ENCODE results near the gene TRIO. TPM values are rescaled to one million over a fixed set of nuclear protein-coding genes. Genes with fewer than 3 reads are reported as not detected.

TRIO gene
- total RNA-seq, 1 donor, result 211 TPM

DNA sequence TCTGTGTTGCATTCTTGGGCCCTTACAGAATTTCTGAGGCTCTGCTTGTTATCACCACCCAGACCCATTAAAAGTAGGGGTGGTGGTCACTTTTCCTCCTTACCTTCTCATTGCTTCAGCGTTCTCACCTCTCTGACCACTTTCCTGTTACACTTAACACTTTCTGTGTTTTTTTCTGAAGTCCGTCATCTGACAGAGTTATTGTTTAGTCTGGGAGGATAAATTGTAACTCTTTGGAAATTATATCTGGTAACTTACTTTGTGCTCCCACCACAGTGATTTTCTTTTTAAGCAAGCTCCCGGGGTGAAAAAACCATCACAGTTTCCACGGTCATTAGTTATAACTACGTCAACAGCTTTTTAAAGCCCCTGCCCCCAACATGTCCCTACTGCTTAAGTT, 227.2 kb downstream of the TRIO start:
- TF ChIP-seq, protein P1, sequence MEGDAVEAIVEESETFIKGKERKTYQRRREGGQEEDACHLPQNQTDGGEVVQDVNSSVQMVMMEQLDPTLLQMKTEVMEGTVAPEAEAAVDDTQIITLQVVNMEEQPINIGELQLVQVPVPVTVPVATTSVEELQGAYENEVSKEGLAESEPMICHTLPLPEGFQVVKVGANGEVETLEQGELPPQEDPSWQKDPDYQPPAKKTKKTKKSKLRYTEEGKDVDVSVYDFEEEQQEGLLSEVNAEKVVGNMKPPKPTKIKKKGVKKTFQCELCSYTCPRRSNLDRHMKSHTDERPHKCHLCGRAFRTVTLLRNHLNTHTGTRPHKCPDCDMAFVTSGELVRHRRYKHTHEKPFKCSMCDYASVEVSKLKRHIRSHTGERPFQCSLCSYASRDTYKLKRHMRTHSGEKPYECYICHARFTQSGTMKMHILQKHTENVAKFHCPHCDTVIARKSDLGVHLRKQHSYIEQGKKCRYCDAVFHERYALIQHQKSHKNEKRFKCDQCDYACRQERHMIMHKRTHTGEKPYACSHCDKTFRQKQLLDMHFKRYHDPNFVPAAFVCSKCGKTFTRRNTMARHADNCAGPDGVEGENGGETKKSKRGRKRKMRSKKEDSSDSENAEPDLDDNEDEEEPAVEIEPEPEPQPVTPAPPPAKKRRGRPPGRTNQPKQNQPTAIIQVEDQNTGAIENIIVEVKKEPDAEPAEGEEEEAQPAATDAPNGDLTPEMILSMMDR (IDR thresholded peaks at IDR 0.05; ENCODE audit: insufficient read depth, low read length), result no peak
- no peak for DNase-seq (ENCODE audit: low read depth)
- H3K4me3 ChIP-seq (ENCODE audit: low read depth, low read length), result no peak overlapping the region

DNA sequence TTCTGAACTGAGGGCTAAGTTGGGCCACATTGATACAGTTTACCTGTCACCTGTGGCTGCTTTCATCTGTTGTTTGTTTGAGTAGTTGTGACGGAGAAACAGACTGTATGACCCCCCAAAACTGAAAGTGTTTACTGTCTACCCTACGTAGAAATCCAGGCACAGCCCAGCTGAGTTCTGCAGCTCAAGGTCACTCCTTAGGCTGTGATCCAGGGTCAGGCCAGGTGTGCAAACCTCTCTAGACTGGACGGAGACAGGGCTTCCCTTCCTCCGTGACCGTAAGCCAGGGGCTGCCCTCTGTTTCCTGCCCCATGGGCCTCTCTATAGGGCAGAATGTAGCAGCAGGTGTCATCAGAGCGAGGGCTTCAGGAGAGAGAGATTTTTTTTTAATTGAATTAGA, 230.5 kb downstream of the TRIO start:
- TF ChIP-seq, protein P1 (IDR thresholded peaks at IDR 0.05; ENCODE audit: insufficient read depth, low read length), result no peak
- H3K4me3 ChIP-seq (ENCODE audit: low read depth, low read length), result no peak overlapping the region
- no peak for DNase-seq (ENCODE audit: low read depth)

DNA sequence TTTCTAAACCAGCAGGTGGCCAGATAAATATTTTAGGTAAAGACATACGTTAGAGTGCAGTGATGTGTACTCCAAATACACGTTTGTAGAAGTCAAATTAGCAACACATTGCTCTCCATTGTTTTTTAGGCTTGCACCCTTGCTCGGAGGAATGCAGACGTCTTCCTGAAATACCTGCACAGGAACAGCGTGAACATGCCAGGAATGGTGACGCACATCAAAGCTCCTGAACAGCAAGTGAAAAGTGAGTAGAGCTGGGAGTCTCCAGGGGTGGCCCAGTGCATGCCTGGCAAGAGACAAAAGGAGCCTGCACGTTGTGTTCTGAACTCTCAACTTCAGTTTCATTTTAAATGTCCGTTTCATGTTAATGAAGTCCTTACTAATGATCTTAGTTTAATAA, 231.0 kb downstream of the TRIO start:
- no peak overlapping the region for H3K4me3 ChIP-seq (ENCODE audit: low read depth, low read length)
- no peak for DNase-seq (ENCODE audit: low read depth)
- TF ChIP-seq, protein P1 (IDR thresholded peaks at IDR 0.05; ENCODE audit: insufficient read depth, low read length), result no peak

DNA sequence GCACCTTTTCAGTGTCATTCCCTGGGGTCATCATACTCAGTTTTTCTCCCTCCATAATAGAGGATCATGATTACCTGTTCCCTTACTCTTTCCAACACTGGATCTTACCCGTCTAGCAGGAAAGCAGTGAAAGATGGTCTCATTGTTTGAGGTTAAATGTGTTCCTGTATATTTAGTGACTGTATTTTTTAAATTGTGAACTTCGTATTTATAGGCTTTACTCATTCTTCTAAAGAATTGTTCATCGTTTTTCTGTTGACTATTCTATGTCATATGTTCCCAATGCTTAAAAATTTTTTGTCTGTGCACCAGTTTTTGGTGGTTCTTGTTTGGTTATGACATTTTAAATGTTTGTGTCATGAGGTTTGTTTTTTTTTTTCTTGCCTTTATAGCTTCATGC, 233.6 kb downstream of the TRIO start:
- H3K4me3 ChIP-seq (ENCODE audit: low read depth, low read length), result no peak overlapping the region
- no peak for DNase-seq (ENCODE audit: low read depth)
- TF ChIP-seq, protein P1 (IDR thresholded peaks at IDR 0.05; ENCODE audit: insufficient read depth, low read length), result no peak

DNA sequence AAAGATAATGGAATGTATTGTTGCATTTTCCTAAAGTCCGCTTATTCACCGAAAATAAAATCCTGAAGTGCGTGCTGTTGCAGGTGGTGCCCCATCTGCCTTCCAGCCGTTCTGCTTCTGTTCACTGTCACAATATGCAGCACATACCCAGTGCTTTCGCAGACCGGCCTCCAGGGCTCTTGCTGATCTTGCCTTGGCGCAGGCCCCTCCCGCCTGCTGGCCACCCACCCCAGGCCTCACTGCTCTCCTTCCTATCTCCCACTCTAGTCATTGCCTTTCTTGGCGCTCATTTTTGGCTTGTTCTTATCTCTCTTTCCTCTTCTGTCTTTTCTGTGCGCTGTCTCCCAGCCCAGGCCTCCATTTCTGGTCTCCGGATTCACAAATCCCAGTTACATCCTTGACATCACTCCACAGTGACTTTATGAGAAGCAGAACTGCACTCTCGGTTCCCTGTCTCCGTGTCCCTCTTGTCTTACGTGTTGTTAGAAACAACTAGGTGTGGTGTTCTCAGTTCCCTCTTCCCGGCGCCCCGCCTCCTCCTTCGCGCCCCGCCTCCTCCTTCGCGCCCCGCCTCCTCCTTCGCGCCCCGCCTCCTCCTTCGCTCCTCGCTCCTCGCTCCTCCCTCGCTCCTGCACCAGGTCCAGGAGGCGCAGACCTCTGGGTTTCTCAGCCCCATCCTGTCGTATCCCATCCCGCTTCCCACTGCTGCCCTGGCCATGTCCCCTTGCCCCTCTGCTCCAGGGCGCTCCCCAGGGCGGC, 236.8 kb downstream of the TRIO start:
- TF ChIP-seq, protein P1 (IDR thresholded peaks at IDR 0.05; ENCODE audit: insufficient read depth, low read length), result no peak
- DNase-seq (ENCODE audit: low read depth), result no peak
- H3K4me3 ChIP-seq (ENCODE audit: low read depth, low read length), result no peak overlapping the region

DNA sequence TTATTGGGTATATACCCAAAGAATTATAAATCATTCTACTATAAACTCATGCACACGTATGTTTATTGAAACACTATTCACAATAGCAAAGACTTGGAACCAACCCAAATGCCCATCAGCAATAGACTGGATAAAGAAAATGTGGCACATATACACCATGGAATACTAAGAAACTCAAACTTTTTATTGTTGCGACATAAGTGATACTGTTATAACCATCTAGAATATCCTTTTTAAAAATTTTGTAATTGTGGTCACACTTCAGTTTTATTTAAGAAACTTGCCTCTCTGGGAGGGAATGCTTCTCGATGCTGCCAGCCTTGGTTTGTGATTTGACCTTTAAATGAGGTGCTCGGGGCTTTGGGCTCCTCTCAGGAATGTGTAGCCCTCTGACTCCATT, 237.6 kb downstream of the TRIO start:
- TF ChIP-seq, protein P1 (IDR thresholded peaks at IDR 0.05; ENCODE audit: insufficient read depth, low read length), result no peak
- no peak overlapping the region for H3K4me3 ChIP-seq (ENCODE audit: low read depth, low read length)
- no peak for DNase-seq (ENCODE audit: low read depth)

DNA sequence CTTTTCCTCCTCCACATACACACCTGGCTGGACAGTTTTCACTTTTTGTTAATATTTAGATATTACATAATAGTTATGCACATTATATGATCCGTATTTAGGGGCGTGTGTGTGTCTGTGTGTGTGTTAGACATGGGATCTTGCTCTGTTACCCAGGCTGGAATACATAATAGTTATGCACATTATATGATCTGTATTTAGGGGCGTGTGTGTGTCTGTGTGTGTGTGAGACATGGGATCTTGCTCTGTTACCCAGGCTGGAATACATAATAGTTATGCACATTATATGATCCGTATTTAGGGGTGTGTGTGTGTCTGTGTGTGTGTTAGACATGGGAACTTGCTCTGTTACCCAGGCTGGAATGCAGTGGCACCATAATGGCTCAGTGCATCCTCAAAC, 239.5 kb downstream of the TRIO start:
- no peak for DNase-seq (ENCODE audit: low read depth)
- TF ChIP-seq, protein P1 (IDR thresholded peaks at IDR 0.05; ENCODE audit: insufficient read depth, low read length), result no peak
- no peak overlapping the region for H3K4me3 ChIP-seq (ENCODE audit: low read depth, low read length)
